GM19395 (cell line): Measurements from ENCODE around the gene PIGBOS1.
A peak's percentile ranks its signal among the peaks of the same experiment; 100 is the strongest.

Source experiments
- ATAC-seq: cut with Tn5 transposase; IDR thresholded peaks from one replicate; pipeline ENCODE4 v1.9.1; 2021; ENCODE audit warnings: mild to moderate bottlenecking, moderate library complexity; ENCODE audit not compliant: unreplicated experiment

PIGBOS1 gene

DNA sequence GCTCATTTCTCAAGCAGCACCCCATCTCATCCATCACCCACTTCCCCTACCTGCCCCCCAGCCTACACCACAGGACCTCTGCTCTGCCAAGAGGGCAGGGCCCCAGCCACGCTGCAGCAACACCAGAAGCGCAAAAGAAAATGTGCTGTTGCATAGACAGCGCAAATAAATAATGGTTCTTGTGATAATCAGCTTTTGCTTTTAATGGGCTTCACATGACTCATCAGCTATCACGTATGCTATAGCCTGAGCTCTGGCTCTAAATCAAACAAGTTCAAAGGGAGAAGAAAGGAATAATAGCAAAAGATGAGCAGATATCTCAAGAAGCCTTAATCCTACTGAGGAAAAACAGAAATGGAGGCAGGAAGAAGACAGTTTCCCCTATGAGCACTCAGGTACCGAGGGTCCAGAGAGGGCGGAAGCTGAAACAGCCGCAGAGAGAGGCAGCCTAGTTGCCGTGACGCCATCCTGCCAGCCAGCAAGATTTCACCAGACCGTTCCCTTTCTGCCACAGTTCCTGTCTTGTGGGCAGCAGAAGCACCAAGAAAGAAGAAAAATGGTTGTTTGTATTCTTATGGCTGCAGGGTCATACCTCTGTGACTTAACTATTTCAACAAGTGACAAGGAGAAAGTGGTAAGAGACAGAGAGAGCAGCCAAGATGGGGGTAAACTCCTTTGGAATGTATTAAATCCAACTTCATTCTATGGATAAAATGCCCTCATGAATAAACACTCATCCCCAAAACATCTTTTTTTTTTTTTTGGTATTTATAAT, 51.3 kb downstream of the PIGBOS1 start:
- ATAC-seq = peak; percentile 96
